Thymus (tissue), 14 donors: ENCODE measurements around the gene DCAF10. TPM values are rescaled to one million over a fixed set of nuclear protein-coding genes. Genes with fewer than 3 reads are reported as not detected.
"Not testable (repeated sequence)": the region's sequence is repeated elsewhere in the genome, so short reads cannot be mapped to it uniquely, and the experiment has no call there.

Experiments
- DNase-seq, 9 donors: peaks; one replicate each; pipeline ENCODE4 v3.0.0-alpha.2; 2013; ENCODE audit warnings: low spot score in 9 of 9, low read depth in 6 of 9, missing footprints in 1 of 9
- H3K27ac ChIP-seq, 2 donors: one replicate each; pipeline ENCODE4 v1.5.1; 2013; ENCODE audit warnings: control low read depth in 1 of 2, low read depth in 1 of 2, low read length in 1 of 2, mild to moderate bottlenecking in 1 of 2, moderate library complexity in 1 of 2
- H3K27me3 ChIP-seq, 2 donors: one replicate each; pipeline ENCODE4 v1.5.1; 2013; ENCODE audit warnings: low read length in 1 of 2; ENCODE audit not compliant: control insufficient read depth in 2 of 2, insufficient read depth in 1 of 2
- H3K36me3 ChIP-seq, 2 donors: one replicate each; pipeline ENCODE4 v1.5.1; 2013; ENCODE audit warnings: low read length in 1 of 2, mild to moderate bottlenecking in 1 of 2, moderate library complexity in 1 of 2; ENCODE audit not compliant: control insufficient read depth in 2 of 2, insufficient read depth in 2 of 2
- H3K4me1 ChIP-seq, 2 donors: one replicate each; pipeline ENCODE4 v1.5.1; 2013; ENCODE audit warnings: low read length in 2 of 2; ENCODE audit not compliant: control insufficient read depth in 2 of 2, insufficient read depth in 2 of 2
- H3K4me3 ChIP-seq, 2 donors: one replicate each; pipeline ENCODE4 v1.5.1; 2013; ENCODE audit warnings: low read length in 2 of 2, control low read depth in 1 of 2, mild to moderate bottlenecking in 1 of 2
- H3K9me3 ChIP-seq, 2 donors: one replicate each; pipeline ENCODE4 v1.5.1; 2013; ENCODE audit warnings: low read length in 1 of 2, mild to moderate bottlenecking in 1 of 2; ENCODE audit not compliant: control insufficient read depth in 2 of 2, insufficient read depth in 1 of 2
- WGBS: extraction: QIAGEN DNeasy Blood & Tissue Kit; methylation state at CpG from one replicate; pipeline ENCODE4 v1.1.7; 2013; 5-methylcytosine and 5-hydroxymethylcytosine counted together
- long read RNA-seq, 10 donors: transcript quantifications; one replicate each; lab custom pipeline, GENCODE V29; 2026
- polyA plus RNA-seq: library from polyadenylated mRNA; stranded (reverse); fragments of 200-250 nt; gene quantifications from one replicate; pipeline ENCODE4 v1.2.3, GENCODE V29; 2013
- total RNA-seq: library from RNA; stranded (reverse); fragments of 120-200 nt; gene quantifications from one replicate; pipeline ENCODE4 v1.2.4, GENCODE V29; 2013
- donor health status: healthy.

DCAF10 gene
- total RNA-seq (7.7 TPM), polyA plus RNA-seq (7.6 TPM)
- long read RNA-seq, donor 1: 0 reads
- long read RNA-seq, donor 2: 0 reads
- long read RNA-seq, donor 3: 0 reads
- long read RNA-seq, donor 4, partial matches to known transcripts: 0 of 3 reads
- long read RNA-seq, donor 4, other reads (novel, unspliced or antisense): 0 of 3 reads
- long read RNA-seq, donor 5, full-length matches to known transcripts: 1 of 1 reads
- long read RNA-seq, donor 5, partial matches to known transcripts: 0 of 1 reads
- long read RNA-seq, donor 5, other reads (novel, unspliced or antisense): 0 of 1 reads
- long read RNA-seq, donor 6, partial matches to known transcripts: 0 of 2 reads
- long read RNA-seq, donor 6, other reads (novel, unspliced or antisense): 0 of 2 reads
- long read RNA-seq, donor 7, partial matches to known transcripts: 0 of 1 reads
- long read RNA-seq, donor 7, other reads (novel, unspliced or antisense): 0 of 1 reads
- long read RNA-seq, donor 8: 0 reads
- long read RNA-seq, donor 9, partial matches to known transcripts: 0 of 2 reads
- long read RNA-seq, donor 9, other reads (novel, unspliced or antisense): 0 of 2 reads
- long read RNA-seq, donor 10: 0 reads

- DNase-seq: peak in 8 of 9 donors; percentile 55 to 91 (median 80)
- H3K4me1 ChIP-seq: peaks cover 7 to 18% of the 10 kb centered on the region in 2 donors
- peak within 1 kb of the TSS; percentile 32 to 83 for H3K27ac ChIP-seq
- no peaks in the 10 kb centered on the region for H3K36me3 ChIP-seq
- no peaks in the 10 kb centered on the region for H3K27me3 ChIP-seq
- WGBS: under 1% methylated on average over 72 of the region's 72 CpGs
- peak within 1 kb of the TSS; percentile 84 to 96 for H3K4me3 ChIP-seq
- H3K9me3 ChIP-seq: no peaks in the 10 kb centered on the region
Measured at GRCh38 chr9:37800631-37801286, at the start of gene DCAF10. TSS of gene DCAF10 (plus strand) at chr9:37800797. CDS start at chr9:37800867, 70 bp downstream.

- Histone ChIP-seq H3K36me3 (no peaks in the 10 kb centered on the region), H3K27me3 (no peaks in the 10 kb centered on the region), H3K9me3 (peaks cover 0 to 6% of the 10 kb centered on the region in 2 donors), H3K4me1 (peaks cover 0 to 9% of the 10 kb centered on the region in 2 donors), H3K27ac (no peak overlapping the region), H3K4me3 (no peak overlapping the region)
- no peak for DNase-seq
- WGBS: 93% methylated on average over 6 of the region's 6 CpGs
Measured at GRCh38 chr9:37751186-37751585, 49.4 kb upstream of the DCAF10 start.

- not testable (repeated sequence) for DNase-seq, H3K27me3 ChIP-seq
- 98% methylated on average over 30 of the region's 30 CpGs for WGBS
Measured at GRCh38 chr9:37751704-37752103, 48.9 kb upstream of the DCAF10 start.

DNA sequence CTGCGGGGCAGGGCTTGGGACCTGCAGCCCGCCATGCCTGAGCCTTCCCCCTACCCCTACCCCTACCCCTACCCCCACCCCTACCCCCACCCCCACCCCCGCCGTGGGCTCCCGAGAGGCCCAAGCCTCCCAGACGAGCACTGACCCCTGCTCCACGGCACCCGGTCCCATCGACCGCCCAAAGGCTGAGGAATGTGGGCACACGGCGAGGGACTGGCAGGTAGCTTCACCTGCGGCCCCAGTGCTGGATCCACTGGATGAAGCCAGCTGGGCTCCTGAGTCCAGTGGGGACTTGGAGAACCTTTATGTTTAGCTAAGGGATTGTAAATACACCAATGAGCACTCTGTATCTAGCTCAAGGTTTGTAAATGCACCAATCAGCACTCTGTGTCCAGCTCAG lies 48.5 kb upstream of the DCAF10 start:
- H3K27me3 ChIP-seq, H3K4me3 ChIP-seq, H3K9me3 ChIP-seq, H3K36me3 ChIP-seq, H3K4me1 ChIP-seq, DNase-seq, H3K27ac ChIP-seq: not testable (repeated sequence)
- WGBS: 98% methylated on average over 13 of the region's 13 CpGs

More at GRCh38 chr9:37751704-37752103, 48.9 kb upstream of the DCAF10 start:
- not testable (repeated sequence) for H3K4me1 ChIP-seq, H3K36me3 ChIP-seq, H3K27ac ChIP-seq, H3K4me3 ChIP-seq, H3K9me3 ChIP-seq

GRCh38 chr9:37752642-37753488 lies 47.7 kb upstream of the DCAF10 start:
- peak in 1 of 9 donors; percentile 15 for DNase-seq
- H3K4me3 ChIP-seq: peak overlapping the region; percentile 83 to 96
- peaks cover 0 to 6% of the 10 kb centered on the region in 2 donors for H3K9me3 ChIP-seq
- no peak overlapping the region for H3K27ac ChIP-seq
- H3K4me1 ChIP-seq: peaks cover 0 to 9% of the 10 kb centered on the region in 2 donors
- peaks cover 0 to 5% of the 10 kb centered on the region in 2 donors for H3K36me3 ChIP-seq
- H3K27me3 ChIP-seq: no peaks in the 10 kb centered on the region
- 91% methylated on average over 29 of the region's 29 CpGs for WGBS

GRCh38 chr9:37753489-37754190 lies 47.0 kb upstream of the DCAF10 start, which contains the start of gene TRMT10B:
TSS of gene TRMT10B (plus strand) at chr9:37753805. CDS start at chr9:37761932, 8,127 bp downstream.
- Histone ChIP-seq H3K4me3 (peak within 1 kb of the TSS; percentile 83 to 96), H3K27ac (peak within 1 kb of the TSS; percentile 48 to 86), H3K27me3 (no peaks in the 10 kb centered on the region), H3K4me1 (peaks cover 0 to 9% of the 10 kb centered on the region in 2 donors), H3K36me3 (peaks cover 0 to 5% of the 10 kb centered on the region in 2 donors), H3K9me3 (peaks cover 0 to 6% of the 10 kb centered on the region in 2 donors)
- peak; percentile 36 to 86 (median 71) for DNase-seq
- WGBS: 4% methylated on average over 40 of the region's 40 CpGs

- Histone ChIP-seq H3K4me3 (no peak overlapping the region), H3K27me3 (no peaks in the 10 kb centered on the region), H3K27ac (no peak overlapping the region), H3K36me3 (peaks cover 0 to 5% of the 10 kb centered on the region in 2 donors), H3K4me1 (peaks cover 0 to 4% of the 10 kb centered on the region in 2 donors), H3K9me3 (no peaks in the 10 kb centered on the region)
- no peak for DNase-seq
- WGBS: 97% methylated on average over 3 of the region's 3 CpGs
Measured at GRCh38 chr9:37758747-37759146, 41.9 kb upstream of the DCAF10 start.
